Activated CD4-positive, alpha-beta T cell treated with anti-CD3 and anti-CD28 coated beads for 36 hours (primary cell): ENCODE data around the gene NLRP4. TPM values are rescaled to one million over a fixed set of nuclear protein-coding genes. Genes with fewer than 3 reads are reported as not detected.

Experiments used
- ATAC-seq: fragments of 200-7000 bp; cut with Tn5 transposase; one replicate; pipeline ENCODE4 v1.10.0; 2021; ENCODE audit warnings: mild to moderate bottlenecking, moderate library complexity
- CTCF ChIA-PET: fragments of 350-600 bp; sonication (Branson Sonifier 250); formaldehyde crosslinking; loops from one replicate; lab custom pipeline; 2021; ENCODE audit warnings: antibody characterized with exemption; lab: Charles Lee
- POLR2A ChIA-PET: fragments of 350-600 bp; sonication (Branson Sonifier 250); formaldehyde crosslinking; loops from one replicate; lab custom pipeline; 2021; ENCODE audit warnings: antibody characterized with exemption, inconsistent platforms; lab: Charles Lee
- DNase-seq: peaks from one replicate; pipeline ENCODE4 v3.0.0-alpha.2; 2020
- H3K27ac Mint-ChIP-seq: one replicate; pipeline ENCODE4 v1.8.0; 2021; ENCODE audit warnings: mixed read lengths
- H3K27me3 Mint-ChIP-seq: one replicate; pipeline ENCODE4 v1.8.0; 2021; ENCODE audit warnings: mixed read lengths
- H3K36me3 Mint-ChIP-seq: one replicate; pipeline ENCODE4 v1.8.0; 2021; ENCODE audit warnings: low read depth, mixed read lengths
- H3K4me1 Mint-ChIP-seq: one replicate; pipeline ENCODE4 v1.8.0; 2021; ENCODE audit warnings: mixed read lengths
- H3K4me3 Mint-ChIP-seq: one replicate; pipeline ENCODE4 v1.8.0; 2021; ENCODE audit warnings: mild to moderate bottlenecking, moderate library complexity, mixed read lengths
- H3K9me3 Mint-ChIP-seq: one replicate; pipeline ENCODE4 v1.8.0; 2021; ENCODE audit warnings: low read depth, mixed read lengths
- intact Hi-C, 2 experiments: fragments of 100-400 bp; cut with DNase I in 1 of 2; cut with micrococcal nuclease in 1 of 2; formaldehyde crosslinking; loops; one replicate each; pipeline versions ENCODE4 v1.14.2 to v1.15.1; 2022 to 2024; cut with DNase I, micrococcal nuclease
- total RNA-seq, 2 experiments: library from RNA; stranded (reverse); gene quantifications; one replicate each; pipeline ENCODE4 v1.2.3, GENCODE V29; 2021

Gene NLRP4
- total RNA-seq = not detected

GRCh38 chr19:55836340-55836739, at the start of gene NLRP4:
Gene NLRP4 (plus strand): TSS chr19:55836540. CDS start chr19:55852081, 15,541 bp downstream.
- ATAC-seq (no peak), DNase-seq (no peak)
- ChIA-PET POLR2A (no interaction called here), CTCF (no interaction called here)
- Mint-ChIP-seq H3K27ac (no peak within 1 kb of the TSS), H3K9me3 (peaks cover 7% of the 10 kb centered on the region), H3K4me1 (no peaks in the 10 kb centered on the region), H3K36me3 (no peaks in the 10 kb centered on the region), H3K4me3 (no peak within 1 kb of the TSS), H3K27me3 (no peaks in the 10 kb centered on the region)
- intact Hi-C loops = no loop called here

GRCh38 chr19:55795021-55795420, 41.3 kb upstream of the NLRP4 start:
- intact Hi-C loops = no loop called here
- no peak for ATAC-seq

GRCh38 chr19:55801416-55801815, 34.9 kb upstream of the NLRP4 start:
- Mint-ChIP-seq H3K36me3 (no peaks in the 10 kb centered on the region), H3K4me1 (no peaks in the 10 kb centered on the region), H3K27me3 (peaks cover 15% of the 10 kb centered on the region), H3K27ac (no peak overlapping the region), H3K4me3 (no peak overlapping the region), H3K9me3 (peaks cover 10% of the 10 kb centered on the region)
- intact Hi-C loops = no loop called here
- ATAC-seq (no peak), DNase-seq (no peak)
- ChIA-PET POLR2A (no interaction called here), CTCF (interaction anchor here (0.6 kb wide), 1 partner anchor 314 kb away, joined by 3 read pairs; no protein-coding TSS in a partner anchor)

More at GRCh38 chr19:55795021-55795420, 41.3 kb upstream of the NLRP4 start:
- H3K36me3 Mint-ChIP-seq = no peaks in the 10 kb centered on the region
- no peak overlapping the region for H3K27ac Mint-ChIP-seq
- peaks cover 1% of the 10 kb centered on the region for H3K9me3 Mint-ChIP-seq
- peaks cover 12% of the 10 kb centered on the region for H3K27me3 Mint-ChIP-seq
- no peak overlapping the region for H3K4me3 Mint-ChIP-seq
- no peaks in the 10 kb centered on the region for H3K4me1 Mint-ChIP-seq
- CTCF ChIA-PET = interaction anchor here (1.0 to 1.3 kb wide), 2 partner anchors 13 to 14 kb away, joined by 3 to 4 read pairs; no protein-coding TSS in a partner anchor
- DNase-seq = no peak
- POLR2A ChIA-PET = no interaction called here

GRCh38 chr19:55802281-55802680, 34.1 kb upstream of the NLRP4 start:
- H3K27ac Mint-ChIP-seq = no peak overlapping the region
- H3K36me3 Mint-ChIP-seq = no peaks in the 10 kb centered on the region
- no peak overlapping the region for H3K4me3 Mint-ChIP-seq
- intact Hi-C loops = no loop called here
- ChIA-PET CTCF (interaction anchor here (0.6 kb wide), 1 partner anchor 315 kb away, joined by 3 read pairs; no protein-coding TSS in a partner anchor), POLR2A (no interaction called here)
- ATAC-seq (no peak), DNase-seq (no peak)
- peaks cover 15% of the 10 kb centered on the region for H3K27me3 Mint-ChIP-seq
- no peaks in the 10 kb centered on the region for H3K4me1 Mint-ChIP-seq
- H3K9me3 Mint-ChIP-seq = peaks cover 14% of the 10 kb centered on the region

GRCh38 chr19:55809381-55810058, 26.8 kb upstream of the NLRP4 start:
- Mint-ChIP-seq H3K4me3 (no peak overlapping the region), H3K27ac (no peak overlapping the region), H3K4me1 (peaks cover 4% of the 10 kb centered on the region), H3K27me3 (peaks cover 15% of the 10 kb centered on the region), H3K36me3 (no peaks in the 10 kb centered on the region), H3K9me3 (peaks cover 15% of the 10 kb centered on the region)
- POLR2A ChIA-PET = no interaction called here
- peak; percentile 71 for DNase-seq
- CTCF ChIA-PET = interaction anchor here (0.6 to 1.6 kb wide), 4 partner anchors 15 to 818 kb away, joined by 3 to 10 read pairs (median 4); no protein-coding TSS in a partner anchor
- intact Hi-C loops = loop anchor here in 1 of 2 experiments (2.0 to 5.0 kb wide), 2 partner anchors 107 to 293 kb away; no protein-coding TSS in a partner anchor
- peak; percentile 97 for ATAC-seq

- no peak for ATAC-seq
- ChIA-PET CTCF (interaction anchor here (1.2 to 1.6 kb wide), 2 partner anchors 12 to 179 kb away, joined by 4 to 10 read pairs; no protein-coding TSS in a partner anchor), POLR2A (no interaction called here)
Observed at GRCh38 chr19:55811340-55811739, 25.0 kb upstream of the NLRP4 start.

GRCh38 chr19:55812449-55812848, 23.9 kb upstream of the NLRP4 start:
- ATAC-seq (no peak), DNase-seq (no peak)
- Mint-ChIP-seq H3K27me3 (peaks cover 10% of the 10 kb centered on the region), H3K36me3 (no peaks in the 10 kb centered on the region), H3K9me3 (peaks cover 5% of the 10 kb centered on the region), H3K27ac (no peak overlapping the region), H3K4me3 (no peak overlapping the region), H3K4me1 (peaks cover 4% of the 10 kb centered on the region)
- ChIA-PET CTCF (no interaction called here), POLR2A (no interaction called here)
- intact Hi-C loops = no loop called here

More at GRCh38 chr19:55811340-55811739, 25.0 kb upstream of the NLRP4 start:
- intact Hi-C loops = no loop called here
- no peak overlapping the region for H3K4me3 Mint-ChIP-seq
- no peak overlapping the region for H3K27ac Mint-ChIP-seq
- peaks cover 4% of the 10 kb centered on the region for H3K4me1 Mint-ChIP-seq
- H3K27me3 Mint-ChIP-seq = peaks cover 12% of the 10 kb centered on the region
- H3K36me3 Mint-ChIP-seq = no peaks in the 10 kb centered on the region
- H3K9me3 Mint-ChIP-seq = peaks cover 10% of the 10 kb centered on the region
- DNase-seq = no peak

- Mint-ChIP-seq H3K4me1 (peaks cover 4% of the 10 kb centered on the region), H3K36me3 (no peaks in the 10 kb centered on the region), H3K27me3 (peaks cover 10% of the 10 kb centered on the region), H3K27ac (no peak overlapping the region), H3K4me3 (no peak overlapping the region), H3K9me3 (peaks cover 3% of the 10 kb centered on the region)
- ChIA-PET CTCF (interaction anchor here (0.8 kb wide), 1 partner anchor 708 kb away, joined by 3 read pairs; no protein-coding TSS in a partner anchor), POLR2A (no interaction called here)
- DNase-seq (no peak), ATAC-seq (no peak)
- intact Hi-C loops = no loop called here
Observed at GRCh38 chr19:55813906-55814305, 22.4 kb upstream of the NLRP4 start.

- Mint-ChIP-seq H3K36me3 (no peaks in the 10 kb centered on the region), H3K4me1 (no peaks in the 10 kb centered on the region), H3K27ac (no peak overlapping the region), H3K9me3 (no peaks in the 10 kb centered on the region), H3K27me3 (no peaks in the 10 kb centered on the region), H3K4me3 (no peak overlapping the region)
- CTCF ChIA-PET = no interaction called here
- POLR2A ChIA-PET = no interaction called here
- intact Hi-C loops = no loop called here
- ATAC-seq (no peak), DNase-seq (no peak)
Observed at GRCh38 chr19:55820037-55820436, 16.3 kb upstream of the NLRP4 start.

GRCh38 chr19:55830656-55831055, 5.7 kb upstream of the NLRP4 start:
- DNase-seq = no peak
- H3K9me3 Mint-ChIP-seq = no peaks in the 10 kb centered on the region
- CTCF ChIA-PET = no interaction called here
- H3K27ac Mint-ChIP-seq = no peak overlapping the region
- ATAC-seq = no peak
- no peaks in the 10 kb centered on the region for H3K4me1 Mint-ChIP-seq
- H3K36me3 Mint-ChIP-seq = no peaks in the 10 kb centered on the region
- H3K27me3 Mint-ChIP-seq = peaks cover 2% of the 10 kb centered on the region
- no peak overlapping the region for H3K4me3 Mint-ChIP-seq
- intact Hi-C loops = no loop called here
- POLR2A ChIA-PET = no interaction called here

GRCh38 chr19:55831846-55832245, 4.5 kb upstream of the NLRP4 start, which contains the start of gene NLRP11:
Gene NLRP11 (minus strand): TSS chr19:55831999. CDS start chr19:55818174, 13,825 bp downstream.
- Mint-ChIP-seq H3K27ac (no peak within 1 kb of the TSS), H3K4me1 (no peaks in the 10 kb centered on the region), H3K27me3 (peaks cover 2% of the 10 kb centered on the region), H3K9me3 (peaks cover 6% of the 10 kb centered on the region), H3K4me3 (no peak within 1 kb of the TSS), H3K36me3 (no peaks in the 10 kb centered on the region)
- intact Hi-C loops = no loop called here
- DNase-seq (no peak), ATAC-seq (no peak)
- ChIA-PET POLR2A (no interaction called here), CTCF (no interaction called here)

- ChIA-PET POLR2A (no interaction called here), CTCF (no interaction called here)
- DNase-seq (no peak), ATAC-seq (no peak)
- Mint-ChIP-seq H3K4me3 (no peak overlapping the region), H3K27ac (no peak overlapping the region), H3K36me3 (no peaks in the 10 kb centered on the region), H3K27me3 (peaks cover 2% of the 10 kb centered on the region), H3K9me3 (peaks cover 7% of the 10 kb centered on the region), H3K4me1 (no peaks in the 10 kb centered on the region)
- intact Hi-C loops = no loop called here
Observed at GRCh38 chr19:55832676-55833075, 3.7 kb upstream of the NLRP4 start.
